Fibroblast of mammary gland (primary cell): Measurements from ENCODE around the gene NTPCR.
A peak's percentile ranks its signal among the peaks of the same experiment; 100 is the strongest.

Experiments used
- DNase-seq: peaks from one replicate; pipeline ENCODE4 v3.0.0-alpha.2; 2010; ENCODE audit warnings: low read depth
- H3K4me3 ChIP-seq: 2 replicates; pipeline ENCODE4 v1.5.1; 2011; ENCODE audit warnings: low read depth, mild to moderate bottlenecking, low read length, moderate library complexity; ENCODE audit not compliant: control insufficient read depth
- TF ChIP-seq, protein P1 (sequence below): conservative IDR thresholded peaks from 2 replicates; pipeline ENCODE4 v1.5.1; 2011; ENCODE audit warnings: low read depth, low read length, inconsistent platforms; ENCODE audit not compliant: control insufficient read depth, insufficient read depth

NTPCR gene

DNA sequence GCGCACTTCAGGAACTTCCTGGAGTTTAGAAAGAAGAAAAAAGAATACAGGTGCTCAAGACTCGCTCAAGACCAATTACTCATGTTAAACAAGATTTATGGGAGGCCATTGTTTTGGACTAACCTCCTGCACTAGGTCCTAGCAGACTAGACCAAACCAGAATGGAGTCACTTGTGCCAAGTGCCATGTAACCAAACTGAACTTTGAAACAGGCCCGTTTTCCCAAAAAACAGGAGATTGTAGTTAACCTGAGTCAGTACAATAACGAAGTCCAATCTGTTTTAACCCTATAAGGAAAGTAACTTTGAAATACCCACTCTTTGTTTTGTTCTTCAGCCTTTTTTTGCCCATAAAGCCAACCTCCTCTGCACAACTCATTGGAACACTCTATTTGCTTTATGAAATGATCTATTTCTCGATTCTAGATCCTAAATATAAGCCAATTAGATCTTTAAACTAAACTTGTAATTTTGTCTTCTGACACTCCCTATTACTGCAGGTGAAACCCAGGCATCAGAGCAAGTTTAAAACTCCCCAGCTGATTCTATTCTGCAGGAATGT lies 695 bp upstream of the NTPCR start:
- TF ChIP-seq, protein P1, sequence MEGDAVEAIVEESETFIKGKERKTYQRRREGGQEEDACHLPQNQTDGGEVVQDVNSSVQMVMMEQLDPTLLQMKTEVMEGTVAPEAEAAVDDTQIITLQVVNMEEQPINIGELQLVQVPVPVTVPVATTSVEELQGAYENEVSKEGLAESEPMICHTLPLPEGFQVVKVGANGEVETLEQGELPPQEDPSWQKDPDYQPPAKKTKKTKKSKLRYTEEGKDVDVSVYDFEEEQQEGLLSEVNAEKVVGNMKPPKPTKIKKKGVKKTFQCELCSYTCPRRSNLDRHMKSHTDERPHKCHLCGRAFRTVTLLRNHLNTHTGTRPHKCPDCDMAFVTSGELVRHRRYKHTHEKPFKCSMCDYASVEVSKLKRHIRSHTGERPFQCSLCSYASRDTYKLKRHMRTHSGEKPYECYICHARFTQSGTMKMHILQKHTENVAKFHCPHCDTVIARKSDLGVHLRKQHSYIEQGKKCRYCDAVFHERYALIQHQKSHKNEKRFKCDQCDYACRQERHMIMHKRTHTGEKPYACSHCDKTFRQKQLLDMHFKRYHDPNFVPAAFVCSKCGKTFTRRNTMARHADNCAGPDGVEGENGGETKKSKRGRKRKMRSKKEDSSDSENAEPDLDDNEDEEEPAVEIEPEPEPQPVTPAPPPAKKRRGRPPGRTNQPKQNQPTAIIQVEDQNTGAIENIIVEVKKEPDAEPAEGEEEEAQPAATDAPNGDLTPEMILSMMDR: no peak
- DNase-seq: no peak
- H3K4me3 ChIP-seq: peak overlapping the region; percentile 87

DNA sequence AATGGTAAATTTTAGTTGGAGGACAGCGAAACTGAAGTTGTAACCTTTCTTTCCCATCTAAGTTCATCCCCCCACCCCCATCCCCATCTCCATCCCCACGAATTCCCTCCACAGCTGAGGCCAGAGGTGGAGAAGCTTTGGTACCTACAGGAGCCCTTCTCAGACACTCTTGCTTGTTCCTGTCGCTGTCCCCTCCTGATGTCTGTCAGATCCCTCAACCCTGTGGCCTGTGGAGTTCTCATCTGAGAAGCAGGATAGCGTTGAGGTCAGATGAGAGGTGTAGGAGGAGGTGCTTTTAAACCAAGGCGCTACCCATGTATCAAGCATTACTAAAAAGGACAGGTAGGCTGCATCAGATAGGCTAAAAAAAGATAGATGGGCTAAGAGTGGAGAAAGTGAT lies 769 bp downstream of the NTPCR start:
- DNase-seq: no peak
- TF ChIP-seq, protein P1: no peak
- peak overlapping the region; percentile 87 for H3K4me3 ChIP-seq

DNA sequence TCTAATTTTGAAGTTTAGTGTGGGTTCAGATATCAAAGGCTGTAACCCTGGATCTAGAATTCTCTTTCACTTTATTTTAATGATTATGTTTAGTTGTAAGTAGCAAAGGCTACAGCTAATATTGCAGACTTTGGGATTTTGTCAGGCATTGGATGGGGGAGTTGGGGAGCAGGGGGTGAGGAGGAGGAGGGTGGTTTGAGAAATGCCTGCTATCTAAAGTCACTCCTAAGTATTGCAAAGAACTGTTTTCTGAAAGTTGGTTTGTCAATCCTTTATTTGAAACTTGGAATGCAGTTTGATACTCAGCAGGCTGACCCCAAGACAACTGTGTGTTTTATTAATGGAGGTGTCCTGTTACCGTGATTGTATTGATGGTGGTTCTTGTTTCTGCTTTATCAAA lies 1.2 kb downstream of the NTPCR start:
- DNase-seq: no peak
- H3K4me3 ChIP-seq: peak overlapping the region; percentile 87
- TF ChIP-seq, protein P1: no peak

DNA sequence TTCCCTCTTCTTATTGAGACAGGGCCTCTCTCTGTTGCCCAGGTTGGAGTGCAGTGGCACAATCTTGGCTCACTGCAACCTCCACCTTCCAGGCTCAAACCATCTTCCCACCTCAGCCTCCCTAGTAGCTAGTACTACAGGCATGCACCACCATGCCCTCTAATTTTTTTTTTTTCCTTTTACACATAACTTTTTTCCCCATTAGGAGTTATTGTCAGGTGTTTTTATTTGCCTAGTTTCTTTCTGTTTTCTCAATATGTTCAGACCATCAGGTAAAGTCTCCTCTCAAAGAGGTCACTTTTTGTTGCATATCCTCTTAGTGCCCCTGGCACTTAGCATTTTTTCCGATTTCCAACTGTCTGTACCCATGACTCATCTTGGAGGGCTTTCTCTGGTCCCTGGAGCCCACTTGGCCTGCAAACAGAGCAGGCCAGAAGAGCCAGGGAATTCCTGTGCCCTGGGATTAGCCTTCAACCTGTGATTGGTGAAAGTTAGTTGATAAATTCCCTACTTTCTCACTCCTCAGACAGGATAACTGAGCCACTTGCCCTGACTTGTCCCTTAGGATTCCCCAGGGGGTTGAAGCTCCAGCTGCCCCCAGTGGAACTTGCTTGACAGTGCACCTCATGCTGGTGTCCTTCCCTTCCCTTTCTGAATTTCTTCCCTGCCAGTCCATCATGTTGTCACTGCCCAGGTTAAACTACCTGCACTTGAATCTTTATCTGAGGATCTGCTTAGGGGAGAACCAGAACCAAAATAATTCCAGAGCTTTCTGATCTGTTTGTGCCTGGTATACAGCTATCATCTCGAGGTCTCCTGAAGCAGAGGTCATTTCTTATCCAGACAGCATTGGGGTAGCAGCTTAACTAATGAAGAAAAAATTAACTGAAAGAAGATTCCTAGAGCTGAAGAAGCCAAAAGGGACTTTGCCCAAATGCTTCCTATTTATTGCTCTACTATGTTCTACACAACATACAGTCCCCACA lies 2.4 kb downstream of the NTPCR start:
- TF ChIP-seq, protein P1: peak; percentile 69
- peak; percentile 55 for DNase-seq
- H3K4me3 ChIP-seq: no peak overlapping the region

DNA sequence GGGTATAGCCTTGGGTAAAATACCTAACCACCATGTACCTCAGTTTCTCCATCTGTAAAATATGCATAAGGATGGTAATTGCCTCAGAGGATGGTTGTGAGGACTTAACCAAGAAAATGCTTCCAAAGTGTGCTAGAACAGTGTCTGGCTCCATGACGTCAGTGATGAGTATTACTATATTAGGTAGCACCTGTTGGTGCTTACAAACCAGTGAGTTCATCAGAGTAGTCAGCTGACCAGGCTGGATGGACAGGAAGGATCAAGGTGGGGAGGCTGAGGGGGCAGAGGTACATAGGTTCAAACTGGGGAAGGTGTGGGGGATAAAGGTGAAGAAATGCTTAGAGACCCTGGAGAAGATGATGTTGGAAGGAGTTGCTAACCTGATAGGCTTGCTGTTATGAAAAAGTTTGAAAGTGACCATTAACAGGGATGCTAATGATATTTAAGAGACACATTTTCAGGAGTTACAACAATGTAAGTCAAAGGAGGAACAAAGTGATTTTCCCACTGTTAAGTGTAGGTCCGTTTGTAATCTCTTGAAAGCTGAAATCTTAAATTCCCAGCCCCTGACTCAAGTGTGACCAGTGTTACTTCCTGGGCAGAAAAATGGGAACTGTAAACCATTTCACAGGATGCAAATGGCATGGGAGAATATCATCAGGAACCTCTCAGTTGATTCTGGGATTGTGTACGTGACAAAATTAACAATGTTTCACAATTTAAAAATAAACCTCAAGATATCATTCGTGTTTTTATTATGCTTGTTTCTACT lies 4.4 kb downstream of the NTPCR start:
- no peak for DNase-seq
- TF ChIP-seq, protein P1: no peak
- H3K4me3 ChIP-seq: no peak overlapping the region

DNA sequence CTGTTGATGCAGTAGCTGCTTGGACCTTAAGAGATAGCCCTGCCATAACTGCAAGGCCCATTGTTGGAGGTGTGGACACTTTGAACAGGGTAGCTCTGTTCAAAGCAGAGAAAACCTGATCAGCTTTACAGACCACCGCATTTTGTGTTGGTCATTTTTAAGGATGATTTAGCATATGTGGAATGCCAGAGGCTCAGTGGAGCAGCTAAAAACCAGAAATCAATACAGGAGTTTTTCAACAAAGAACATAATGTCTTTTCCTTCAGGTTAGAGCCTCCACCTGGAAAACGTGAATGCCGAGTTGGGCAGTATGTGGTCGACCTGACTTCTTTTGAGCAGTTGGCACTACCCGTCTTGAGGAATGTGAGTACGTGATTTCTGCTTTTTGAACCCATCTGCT lies 5.7 kb downstream of the NTPCR start:
- TF ChIP-seq, protein P1: no peak
- H3K4me3 ChIP-seq: no peak overlapping the region
- DNase-seq: no peak
